ENCODE results near the gene GRK6. TPM values are rescaled to one million over a fixed set of nuclear protein-coding genes. Genes with fewer than 3 reads are reported as not detected.

Gene GRK6
- total and polyA plus RNA-seq, 9 of the 15 experiments (the other 6 are each of a cell fraction or from before 2014, with no cell fraction given), result 0.63 to 122 (median 44.5) TPM

DNA sequence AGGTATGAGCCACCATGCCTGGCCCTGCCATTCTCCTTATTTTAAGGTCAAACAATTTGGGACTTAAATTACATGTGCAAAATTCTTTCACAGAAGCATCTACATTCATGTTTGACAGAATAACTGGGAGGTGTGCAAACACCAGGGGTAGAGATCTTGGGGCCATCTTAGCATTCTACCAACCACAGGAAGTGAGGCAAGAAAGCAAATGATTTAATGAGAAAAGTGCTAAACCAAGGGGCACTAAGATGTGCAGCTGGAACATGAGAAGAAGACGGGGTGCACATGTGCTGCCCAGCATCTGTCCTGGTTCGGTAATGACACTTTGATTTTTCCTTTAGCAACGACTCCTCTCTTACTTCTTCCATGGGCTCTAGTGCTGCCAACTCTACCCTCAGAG is 15.9 kb upstream of the GRK6 start:
- FAIRE-seq (no peak), ATAC-seq (no peak), DNase-seq (ENCODE audit: extremely low read depth in 1 of 4, low spot score in 3 of 4) (no peak)
- Histone ChIP-seq H3K9ac (ENCODE audit: insufficient read depth in 1 of 2, low read depth in 2 of 2, low read length in 2 of 2) (no peak overlapping the region), H3K79me2 (ENCODE audit: control insufficient read depth, insufficient read depth, low read length) (no peaks in the 10 kb centered on the region), H2AFZ (ENCODE audit: low read depth, low read length) (no peak overlapping the region), H4K20me1 (replicated peaks; ENCODE audit: control insufficient read depth, insufficient read depth, low read length) (no peaks in the 10 kb centered on the region), H3K4me2 (ENCODE audit: insufficient read depth, low read length) (no peak overlapping the region), H3K9me3 (replicated peaks; ENCODE audit: control insufficient read depth, insufficient read depth, low read depth, low read length) (no peaks in the 10 kb centered on the region), H3K9me1 (ENCODE audit: control insufficient read depth, insufficient read depth, low read length) (no peaks in the 10 kb centered on the region), H3K36me3 (ENCODE audit: control insufficient read depth, insufficient read depth, low read length) (no peaks in the 10 kb centered on the region), H3K27ac (ENCODE audit: extremely low read depth, low read depth, low read length) (no peak overlapping the region), H3K27me3 (ENCODE audit: control insufficient read depth in 2 of 2, insufficient read depth in 2 of 2, low read length in 2 of 2) (no peaks in the 10 kb centered on the region), H3K4me1 (replicated peaks in 1 of 2; ENCODE audit: control insufficient read depth in 2 of 2, insufficient read depth in 2 of 2, low read length in 2 of 2) (peaks cover 0 to 5% of the 10 kb centered on the region in 2 experiments; a peak in 4 of 5 replicates), H3K4me3 (no peak overlapping the region)
- in situ Hi-C loops (cut with MboI) (no loop called here), intact Hi-C loops (cut with micrococcal nuclease) (no loop called here)
- 42% methylated on average over 3 of the region's 3 CpGs for WGBS (ENCODE audit: insufficient coverage, low coverage, missing lambda C conversion rate)
- POLR2A ChIA-PET, result no interaction called here
- TF ChIP-seq ZNF121 (CRISPR knock-in tag; conservative IDR thresholded peaks at IDR 0.05) (no peak), RUNX1 (IDR thresholded peaks at IDR 0.05; ENCODE audit: low read depth) (no peak), BMI1 (IDR thresholded peaks at IDR 0.05; ENCODE audit: low read length) (no peak), SP1 (CRISPR knock-in tag; IDR thresholded peaks at IDR 0.05) (no peak), GATAD2B (IDR thresholded peaks at IDR 0.05; ENCODE audit: borderline replicate concordance) (no peak), E2F3 (CRISPR knock-in tag; IDR thresholded peaks at IDR 0.05) (no peak), ZBTB8A (IDR thresholded peaks at IDR 0.05; ENCODE audit: partially characterized antibody) (no peak), BHLHE40 (IDR thresholded peaks at IDR 0.05; ENCODE audit: low read length) (no peak)
- TF ChIP-seq, protein P1, sequence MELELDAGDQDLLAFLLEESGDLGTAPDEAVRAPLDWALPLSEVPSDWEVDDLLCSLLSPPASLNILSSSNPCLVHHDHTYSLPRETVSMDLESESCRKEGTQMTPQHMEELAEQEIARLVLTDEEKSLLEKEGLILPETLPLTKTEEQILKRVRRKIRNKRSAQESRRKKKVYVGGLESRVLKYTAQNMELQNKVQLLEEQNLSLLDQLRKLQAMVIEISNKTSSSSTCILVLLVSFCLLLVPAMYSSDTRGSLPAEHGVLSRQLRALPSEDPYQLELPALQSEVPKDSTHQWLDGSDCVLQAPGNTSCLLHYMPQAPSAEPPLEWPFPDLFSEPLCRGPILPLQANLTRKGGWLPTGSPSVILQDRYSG (tag; conservative IDR thresholded peaks at IDR 0.05; ENCODE audit: low read depth), result no peak
- TF ChIP-seq, protein P2, sequence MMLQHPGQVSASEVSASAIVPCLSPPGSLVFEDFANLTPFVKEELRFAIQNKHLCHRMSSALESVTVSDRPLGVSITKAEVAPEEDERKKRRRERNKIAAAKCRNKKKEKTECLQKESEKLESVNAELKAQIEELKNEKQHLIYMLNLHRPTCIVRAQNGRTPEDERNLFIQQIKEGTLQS (IDR thresholded peaks at IDR 0.05), result no peak
- TF ChIP-seq, protein P2 (CRISPR knock-in tag; conservative IDR thresholded peaks at IDR 0.05), result no peak
- CTCF ChIA-PET (ENCODE audit: low intra/inter-chr PET ratio), result no interaction called here
- no TSS peak for BruUV-seq (replicated peaks)

Data from K562 (cell line).